ENCODE results near the gene CLCF1. TPM values are rescaled to one million over a fixed set of nuclear protein-coding genes. Genes with fewer than 3 reads are reported as not detected.

The CLCF1 gene
- total and polyA plus RNA-seq, 2 of the 13 experiments (the other 11 are each of a cell fraction or from before 2014, with no cell fraction given) = 0.49 to 0.78 TPM

GRCh38 chr11:67351275-67352005 is 22.0 kb downstream of the CLCF1 start (continued):
- no peak for TF ChIP-seq PAXIP1 (CRISPR knock-in tag; conservative IDR thresholded peaks at IDR 0.05)
- TF ChIP-seq ZIK1 (CRISPR knock-in tag; IDR thresholded peaks at IDR 0.05; ENCODE audit: borderline replicate concordance, low read depth) = no peak
- 0 out of 2 replicates have a peak, but pooled peaks have one; percentile 22 for TF ChIP-seq KDM5B (CRISPR knock-in tag; IDR thresholded peaks at IDR 0.05; ENCODE audit: borderline replicate concordance)
- no peak for TF ChIP-seq ZNF354B (CRISPR knock-in tag; IDR thresholded peaks at IDR 0.05)
- TF ChIP-seq XRCC5 (optimal IDR thresholded peaks at IDR 0.05; ENCODE audit: low read length) = no peak
- TF ChIP-seq ZNF318 (CRISPR knock-in tag; IDR thresholded peaks at IDR 0.05) = no peak
- TF ChIP-seq ZNF30 (CRISPR knock-in tag; IDR thresholded peaks at IDR 0.05) = no peak
- TF ChIP-seq SAP130 (CRISPR knock-in tag; IDR thresholded peaks at IDR 0.05; ENCODE audit: low read depth) = no peak
- no peak for TF ChIP-seq MNT (IDR thresholded peaks at IDR 0.05)
- no peak for TF ChIP-seq ZBTB49 (CRISPR knock-in tag; IDR thresholded peaks at IDR 0.05; ENCODE audit: borderline replicate concordance)
- TF ChIP-seq NR3C1 (CRISPR knock-in tag; IDR thresholded peaks at IDR 0.05) = no peak
- TF ChIP-seq HIVEP1 (CRISPR knock-in tag; IDR thresholded peaks at IDR 0.05) = 0 out of 2 replicates have a peak, but pooled peaks have one; percentile 32
- TF ChIP-seq RFXANK (CRISPR knock-in tag; IDR thresholded peaks at IDR 0.05) = no peak

All from HepG2 (cell line).